Activated CD8-positive, alpha-beta T cell treated with anti-CD3 and anti-CD28 coated beads for 36 hours (primary cell): Measurements from ENCODE around the gene FAR1. TPM values are rescaled to one million over a fixed set of nuclear protein-coding genes. Genes with fewer than 3 reads are reported as not detected.

Experiments used
- ATAC-seq: fragments of 200-7000 bp; cut with Tn5 transposase; one replicate; pipeline ENCODE4 v1.10.0; 2021; ENCODE audit warnings: mild to moderate bottlenecking, moderate library complexity
- CTCF ChIA-PET: fragments of 350-600 bp; sonication (Branson Sonifier 250); formaldehyde crosslinking; loops from one replicate; lab custom pipeline; 2021; ENCODE audit warnings: antibody characterized with exemption; lab: Charles Lee
- POLR2A ChIA-PET: fragments of 350-600 bp; sonication (Branson Sonifier 250); formaldehyde crosslinking; loops from one replicate; lab custom pipeline; 2021; ENCODE audit warnings: antibody characterized with exemption; lab: Charles Lee
- DNase-seq: peaks from one replicate; pipeline ENCODE4 v3.0.0-alpha.2; 2020
- H3K27ac Mint-ChIP-seq: one replicate; pipeline ENCODE4 v1.8.0; 2021; ENCODE audit warnings: mild to moderate bottlenecking, mixed read lengths
- H3K27me3 Mint-ChIP-seq: one replicate; pipeline ENCODE4 v1.8.0; 2021; ENCODE audit warnings: mixed read lengths
- H3K36me3 Mint-ChIP-seq: one replicate; pipeline ENCODE4 v1.8.0; 2021; ENCODE audit warnings: low read depth, mixed read lengths
- H3K4me1 Mint-ChIP-seq: one replicate; pipeline ENCODE4 v1.8.0; 2021; ENCODE audit warnings: low read depth, mixed read lengths
- H3K4me3 Mint-ChIP-seq: one replicate; pipeline ENCODE4 v1.8.0; 2021; ENCODE audit warnings: mild to moderate bottlenecking, moderate library complexity, mixed read lengths
- H3K9me3 Mint-ChIP-seq: one replicate; pipeline ENCODE4 v1.8.0; 2021; ENCODE audit warnings: mixed read lengths
- CTCF ChIP-seq: fragments of 200-600 bp; IDR thresholded peaks from one replicate; pipeline ENCODE4 v1.8.0; 2022; ENCODE audit warnings: antibody characterized with exemption, mild to moderate bottlenecking
- intact Hi-C: fragments of 100-400 bp; cut with micrococcal nuclease; formaldehyde crosslinking; loops from one replicate; pipeline ENCODE4 v1.10.0; 2022
- total RNA-seq, 2 experiments: library from RNA; stranded (reverse); gene quantifications; one replicate each; pipeline ENCODE4 v1.2.3, GENCODE V29; 2021

The FAR1 gene
- total RNA-seq, 2 experiments from 2014 or later: 44.0 to 44.7 TPM

- no peaks in the 10 kb centered on the region for H3K27me3 Mint-ChIP-seq
- intact Hi-C loops: no loop called here
- DNase-seq (no peak), ATAC-seq (no peak)
- no peak overlapping the region for H3K27ac Mint-ChIP-seq
- H3K4me3 Mint-ChIP-seq: no peak overlapping the region
- H3K9me3 Mint-ChIP-seq: no peaks in the 10 kb centered on the region
- ChIA-PET POLR2A (no interaction called here), CTCF (interaction anchor here (1.8 kb wide), 1 partner anchor 213 kb away, joined by 4 read pairs; no protein-coding TSS in a partner anchor)
- peaks cover 2% of the 10 kb centered on the region for H3K4me1 Mint-ChIP-seq
- peaks cover 39% of the 10 kb centered on the region for H3K36me3 Mint-ChIP-seq
- no peak for TF ChIP-seq CTCF
Observed at GRCh38 chr11:13699870-13700269, 31.4 kb downstream of the FAR1 start.

- Mint-ChIP-seq H3K9me3 (no peaks in the 10 kb centered on the region), H3K4me1 (peaks cover 2% of the 10 kb centered on the region), H3K27ac (no peak overlapping the region), H3K36me3 (peaks cover 28% of the 10 kb centered on the region), H3K4me3 (no peak overlapping the region), H3K27me3 (no peaks in the 10 kb centered on the region)
- ChIA-PET POLR2A (interaction anchor here (0.6 kb wide), 1 partner anchor 382 kb away, joined by 3 read pairs; no protein-coding TSS in a partner anchor), CTCF (no interaction called here)
- intact Hi-C loops: no loop called here
- DNase-seq: no peak
- no peak for TF ChIP-seq CTCF
- no peak for ATAC-seq
Observed at GRCh38 chr11:13701506-13701905, 33.0 kb downstream of the FAR1 start.

GRCh38 chr11:13702071-13702470, 33.6 kb downstream of the FAR1 start:
- no peak for ATAC-seq
- DNase-seq: no peak
- H3K9me3 Mint-ChIP-seq: no peaks in the 10 kb centered on the region
- TF ChIP-seq CTCF: no peak
- no peak overlapping the region for H3K4me3 Mint-ChIP-seq
- intact Hi-C loops: no loop called here
- no peak overlapping the region for H3K27ac Mint-ChIP-seq
- H3K4me1 Mint-ChIP-seq: peaks cover 2% of the 10 kb centered on the region
- H3K36me3 Mint-ChIP-seq: peaks cover 31% of the 10 kb centered on the region
- H3K27me3 Mint-ChIP-seq: no peaks in the 10 kb centered on the region
- ChIA-PET CTCF (no interaction called here), POLR2A (interaction anchor here (0.6 kb wide), 1 partner anchor 383 kb away, joined by 3 read pairs; no protein-coding TSS in a partner anchor)

- H3K27ac Mint-ChIP-seq: no peak overlapping the region
- H3K36me3 Mint-ChIP-seq: peaks cover 36% of the 10 kb centered on the region
- ChIA-PET POLR2A (no interaction called here), CTCF (no interaction called here)
- intact Hi-C loops: no loop called here
- H3K9me3 Mint-ChIP-seq: no peaks in the 10 kb centered on the region
- TF ChIP-seq CTCF: no peak
- ATAC-seq (no peak), DNase-seq (no peak)
- H3K27me3 Mint-ChIP-seq: no peaks in the 10 kb centered on the region
- H3K4me1 Mint-ChIP-seq: no peaks in the 10 kb centered on the region
- H3K4me3 Mint-ChIP-seq: no peak overlapping the region
Observed at GRCh38 chr11:13705710-13706109, 37.2 kb downstream of the FAR1 start.

- Mint-ChIP-seq H3K27me3 (no peaks in the 10 kb centered on the region), H3K4me1 (peaks cover 3% of the 10 kb centered on the region), H3K4me3 (no peak overlapping the region), H3K36me3 (peaks cover 45% of the 10 kb centered on the region), H3K9me3 (no peaks in the 10 kb centered on the region), H3K27ac (no peak overlapping the region)
- no peak for DNase-seq
- no peak for ATAC-seq
- intact Hi-C loops: no loop called here
- no peak for TF ChIP-seq CTCF
- ChIA-PET POLR2A (no interaction called here), CTCF (interaction anchor here (1.9 kb wide), 1 partner anchor 250 kb away, joined by 4 read pairs; no protein-coding TSS in a partner anchor)
Observed at GRCh38 chr11:13713982-13714381, 45.5 kb downstream of the FAR1 start.
